NCI-H1436 (cell line): Measurements from ENCODE around the gene RASAL3.
"Not testable (repeated sequence)": the region's sequence is repeated elsewhere in the genome, so short reads cannot be mapped to it uniquely, and the experiment has no call there.

Experiments used
- DNase-seq: peaks from one replicate; lab custom pipeline; 2025; lab: John Stamatoyannopoulos, UW

The RASAL3 gene

DNA sequence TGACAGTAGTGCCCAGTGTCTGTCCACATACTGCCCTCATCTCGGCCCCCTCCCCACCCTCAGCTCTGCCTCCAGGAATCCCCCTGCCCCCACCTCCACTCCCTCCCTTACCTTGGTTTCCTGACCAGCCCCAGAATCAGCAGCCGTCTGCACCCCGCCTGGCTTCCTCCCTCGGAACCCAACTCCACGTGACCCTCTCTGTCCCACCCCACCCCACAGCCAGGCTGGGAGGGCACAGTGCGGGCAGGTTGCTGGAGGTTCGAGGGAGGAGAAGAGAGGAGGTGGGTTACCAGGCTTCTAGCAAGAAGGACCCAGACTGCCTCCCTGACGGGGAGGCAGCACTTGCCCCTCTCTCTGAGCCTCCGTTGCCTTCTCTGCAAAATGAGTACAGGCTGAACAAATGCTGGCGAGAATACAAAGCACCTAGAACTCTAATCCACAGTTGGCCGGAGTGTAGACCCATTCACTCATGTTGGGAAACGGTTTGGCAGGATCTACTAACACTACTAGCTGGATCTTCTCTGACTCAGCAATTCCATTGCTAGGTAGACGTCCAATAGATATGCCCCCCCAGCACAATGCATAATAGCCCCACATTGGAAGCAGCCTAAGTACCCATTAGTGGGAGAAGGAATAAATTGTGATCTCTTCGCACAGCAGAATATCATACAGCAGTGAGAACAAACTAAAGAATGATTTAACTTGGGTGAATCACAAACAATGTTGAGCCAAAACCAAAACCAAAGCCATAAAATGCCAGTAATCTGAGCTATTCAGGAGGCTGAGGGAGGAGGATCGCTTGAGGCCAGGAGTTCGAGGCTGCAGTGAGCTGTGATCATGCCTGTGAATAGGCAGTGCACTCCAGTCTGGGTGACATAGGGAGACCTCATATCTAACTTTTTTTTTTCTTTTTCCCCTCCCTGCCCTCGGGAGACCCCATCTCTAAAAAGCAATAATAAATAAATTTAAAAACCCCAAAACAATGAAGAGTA is at the start of gene RASAL3:
Gene RASAL3 (minus strand): TSS at position 151 of the 992 bp plus-strand sequence. CDS start 186 bp downstream, outside the sequence.
- DNase-seq = no peak

- DNase-seq = no peak
These were observed 47.5 kb upstream of the RASAL3 start for GRCh38 chr19:15511671-15512424.

GRCh38 chr19:15508035-15508710 is 43.8 kb upstream of the RASAL3 start, which contains the start of gene CYP4F22:
CYP4F22 (plus strand) TSS chr19:15508525; CDS start chr19:15525337, 16,812 bp downstream.
- DNase-seq = no peak

GRCh38 chr19:15507068-15508034 is 43.0 kb upstream of the RASAL3 start:
- no peak for DNase-seq

DNA sequence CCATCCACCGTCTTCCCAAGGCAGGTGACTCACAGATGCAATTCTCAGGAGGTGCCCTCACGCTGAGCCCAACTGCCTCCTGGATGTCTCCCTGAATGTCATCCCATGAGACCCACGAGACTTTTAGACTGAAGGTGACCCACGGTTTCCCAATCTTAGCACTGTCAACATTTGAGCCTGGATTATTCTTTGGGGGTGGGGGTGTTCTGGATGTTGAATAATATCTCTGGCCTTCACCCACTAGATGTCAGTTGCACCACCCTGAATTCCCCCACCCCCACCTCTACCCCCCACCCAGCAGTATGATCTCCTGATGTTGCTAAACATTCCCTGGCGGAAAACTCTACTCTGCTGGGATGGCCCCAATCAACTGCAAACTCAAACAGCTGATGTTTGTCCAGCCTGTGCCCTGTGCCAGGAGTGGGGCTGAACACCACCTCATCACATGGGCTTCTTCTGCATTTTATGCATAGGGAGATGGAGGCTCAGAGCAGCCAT is 41.8 kb upstream of the RASAL3 start:
- DNase-seq = no peak

DNA sequence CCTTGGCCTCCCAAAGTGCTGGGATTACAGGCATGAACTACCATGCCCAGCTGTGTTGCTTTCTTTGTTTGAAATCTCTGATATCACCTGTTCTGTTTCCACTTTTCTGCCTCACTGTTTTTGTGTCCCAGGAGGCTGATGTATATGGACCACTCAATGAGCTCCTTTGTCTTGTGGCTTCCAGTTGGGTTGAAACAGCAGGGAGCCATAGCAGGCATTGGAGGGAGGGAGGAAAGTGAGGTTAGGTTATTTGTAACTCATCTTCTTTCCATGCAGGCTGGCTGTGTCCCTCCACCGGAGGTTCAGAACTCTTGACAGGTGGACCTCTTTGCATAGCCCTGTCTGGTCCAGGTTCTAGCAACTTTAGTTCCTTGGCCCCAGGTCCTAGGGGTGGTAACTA is 37.9 kb upstream of the RASAL3 start:
- no peak for DNase-seq

DNA sequence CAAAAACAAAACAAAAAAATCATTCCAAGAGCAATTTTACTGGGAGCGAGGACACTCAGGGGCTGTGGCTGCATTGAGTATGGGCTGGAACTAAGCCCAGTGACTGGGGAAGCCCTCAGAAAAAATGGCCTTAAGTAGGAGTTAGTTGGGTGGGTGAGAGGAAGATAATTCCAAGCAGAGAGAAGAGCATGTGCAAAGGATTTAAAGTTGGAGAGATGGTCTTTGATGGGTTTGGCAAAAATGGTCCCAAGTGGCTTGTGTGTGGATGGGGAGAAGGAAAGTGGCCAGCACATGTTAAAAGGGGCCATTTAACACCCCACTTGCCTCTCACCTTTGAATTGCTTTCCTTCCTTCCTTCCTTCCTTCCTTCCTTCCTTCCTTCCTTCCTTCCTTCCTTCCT is 37.3 kb upstream of the RASAL3 start:
- no peak for DNase-seq

DNA sequence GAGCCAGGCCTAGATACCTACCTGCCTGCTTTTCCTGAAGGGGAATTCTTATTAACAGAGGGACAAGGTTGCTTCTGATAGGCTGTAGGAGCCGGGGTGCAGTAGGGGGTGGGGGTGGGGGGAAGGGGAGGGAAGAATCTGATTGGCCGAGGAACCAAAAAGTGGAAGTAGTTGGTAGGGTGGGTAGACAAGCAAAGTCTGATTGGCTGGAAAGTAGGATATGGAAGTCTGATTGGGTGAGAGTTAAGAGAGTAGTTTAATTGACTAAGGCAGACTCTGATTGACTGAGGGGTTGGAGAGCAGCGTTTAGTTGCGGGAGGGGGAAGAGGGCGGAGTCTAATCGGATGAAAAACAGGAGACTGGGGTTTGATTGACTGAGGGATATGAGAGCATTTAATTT is 34.6 kb upstream of the RASAL3 start:
- no peak for DNase-seq

- no peak for DNase-seq
These were observed 34.0 kb upstream of the RASAL3 start for GRCh38 chr19:15498156-15498858.

- DNase-seq = no peak
These were observed 30.8 kb upstream of the RASAL3 start for GRCh38 chr19:15495151-15495550.

- no peak for DNase-seq
These were observed 24.3 kb upstream of the RASAL3 start for GRCh38 chr19:15488489-15489226.

- DNase-seq = no peak
These were observed 22.7 kb upstream of the RASAL3 start for GRCh38 chr19:15487038-15487437.

- not testable (repeated sequence) for DNase-seq
These were observed 21.4 kb upstream of the RASAL3 start for GRCh38 chr19:15485768-15486167.

DNA sequence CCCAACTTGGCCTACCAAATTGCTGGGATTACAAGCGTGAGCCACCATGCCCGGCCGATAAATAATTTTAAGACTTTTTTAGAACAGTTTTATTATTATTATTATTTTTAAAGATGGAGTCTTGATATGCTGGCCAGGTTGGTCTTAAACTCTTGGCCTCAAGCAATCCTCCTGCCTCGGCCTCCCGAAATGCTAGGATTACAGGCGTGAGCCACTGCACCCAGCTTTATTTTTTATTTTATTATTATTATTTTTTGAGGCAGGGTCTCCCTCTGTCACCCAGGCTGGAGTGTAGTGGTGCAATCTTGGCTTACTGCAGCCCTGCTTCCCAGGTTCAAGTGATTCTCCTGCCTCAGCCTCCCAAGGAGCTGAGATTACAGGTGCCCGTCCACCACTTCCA is 16.7 kb upstream of the RASAL3 start:
- DNase-seq = not testable (repeated sequence)

- DNase-seq = no peak
These were observed 15.3 kb upstream of the RASAL3 start, which contains the start of gene PGLYRP2 for GRCh38 chr19:15479391-15480345. PGLYRP2 (minus strand) TSS chr19:15479501; CDS start chr19:15479371, 130 bp downstream.

DNA sequence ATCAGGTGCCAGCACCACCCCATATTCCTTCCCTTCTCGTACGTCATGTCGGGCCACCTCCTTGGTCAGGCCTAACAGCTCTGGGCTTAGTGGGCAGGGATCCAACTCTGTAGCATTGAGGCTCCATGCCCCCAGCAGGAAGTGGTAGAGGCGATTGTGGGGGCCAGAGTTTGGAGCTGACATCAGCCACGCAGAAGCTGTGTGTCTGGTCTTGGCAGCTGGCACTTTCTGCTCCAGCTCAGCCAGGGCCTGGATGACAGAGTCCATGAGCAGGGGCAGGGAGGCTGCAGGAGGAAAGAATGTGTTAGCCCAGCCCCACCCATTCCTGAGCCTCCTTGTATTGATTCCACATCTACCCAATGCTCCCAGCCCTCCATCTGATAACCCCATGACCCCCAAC is 12.0 kb upstream of the RASAL3 start:
- no peak for DNase-seq

- no peak for DNase-seq
These were observed 11.3 kb upstream of the RASAL3 start for GRCh38 chr19:15475611-15476010.

DNA sequence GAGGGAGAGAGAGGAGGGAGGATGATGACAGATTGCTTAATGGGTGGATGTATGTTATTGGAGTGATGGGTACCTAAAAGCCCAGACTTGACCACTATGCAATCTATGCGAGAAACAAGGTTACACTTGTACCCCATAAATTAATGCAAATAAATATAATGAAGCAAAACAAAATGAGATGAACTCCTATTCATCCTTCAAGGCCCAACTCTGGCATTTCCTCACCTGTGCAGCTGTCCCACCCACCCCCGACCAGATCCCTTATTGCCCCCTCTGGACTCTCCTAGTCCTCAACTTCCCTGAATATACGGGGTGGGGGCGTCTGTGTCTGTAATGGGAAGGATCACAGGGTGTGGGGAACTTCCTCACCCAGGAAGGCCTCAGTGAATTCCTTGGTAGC is 10.8 kb upstream of the RASAL3 start:
- DNase-seq = no peak
